Activated CD8-positive, alpha-beta memory T cell treated with anti-CD3 and anti-CD28 coated beads for 4 hours (primary cell): ENCODE data around the gene LMO1.

Experiments
- DNase-seq, 2 donors: peaks; one replicate each; pipeline ENCODE4 v3.0.0-alpha.2; 2020; ENCODE audit warnings: low read depth in 2 of 2

LMO1 gene

DNA sequence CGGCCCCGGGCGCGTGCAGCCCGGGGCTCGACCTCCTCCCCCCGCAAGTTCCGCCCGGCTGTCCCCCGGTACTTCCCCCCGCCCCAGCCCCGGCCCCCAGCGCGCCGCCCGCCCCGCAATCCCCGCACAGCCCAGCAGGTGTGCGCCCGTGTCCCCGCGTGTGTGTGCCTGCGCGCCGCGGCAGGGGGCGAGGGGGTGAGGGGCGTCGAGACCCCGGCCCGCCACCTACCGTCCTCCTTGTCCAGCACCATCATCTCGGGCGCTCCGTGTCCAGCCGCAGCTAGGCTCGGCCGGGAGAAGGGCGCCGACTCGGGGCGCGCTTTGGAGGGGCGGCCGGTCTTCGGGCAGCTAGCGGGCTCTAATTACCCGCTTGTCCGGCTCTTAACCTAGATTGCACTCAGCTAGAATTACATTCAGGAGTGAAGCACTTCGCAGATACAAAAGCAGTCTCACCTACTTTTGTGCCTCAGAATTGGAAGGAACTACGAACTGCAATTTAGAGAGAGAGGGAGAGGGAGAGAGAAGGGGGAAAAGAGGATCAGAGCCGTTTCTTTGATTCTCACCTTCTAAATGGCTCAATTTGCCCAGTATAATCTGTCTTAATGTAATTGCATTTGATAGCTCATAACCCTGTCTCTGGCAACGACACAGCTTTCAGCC lies 439 bp downstream of the LMO1 start:
- DNase-seq: no peak

DNA sequence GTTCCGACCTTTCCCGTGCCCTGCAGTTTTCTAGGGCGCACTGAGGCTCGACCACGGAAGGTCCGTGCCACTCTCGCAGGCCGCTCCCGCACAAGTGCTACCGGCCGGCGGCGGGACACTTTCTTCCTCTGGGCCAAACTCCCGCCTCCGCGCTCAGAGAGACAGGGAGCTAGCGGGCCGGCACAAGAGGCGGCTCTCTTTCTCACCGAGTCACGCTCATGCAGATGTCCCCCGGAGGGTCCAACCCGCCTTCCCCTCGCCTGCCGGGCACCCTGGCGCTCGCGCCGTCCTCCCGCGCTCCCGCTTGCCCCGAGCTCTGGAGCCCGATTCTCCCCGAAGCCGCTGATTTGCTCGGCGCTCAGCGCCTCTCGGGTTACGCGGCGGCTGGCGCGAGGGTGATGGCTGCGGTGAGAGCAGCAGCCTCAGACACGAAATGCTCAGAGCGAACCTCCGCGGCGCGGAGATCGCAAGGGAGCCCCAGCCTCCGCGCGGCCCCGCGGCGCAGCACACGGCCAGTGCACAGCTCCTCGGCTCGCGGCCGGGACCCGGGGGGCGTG lies 1.0 kb downstream of the LMO1 start:
- no peak for DNase-seq

DNA sequence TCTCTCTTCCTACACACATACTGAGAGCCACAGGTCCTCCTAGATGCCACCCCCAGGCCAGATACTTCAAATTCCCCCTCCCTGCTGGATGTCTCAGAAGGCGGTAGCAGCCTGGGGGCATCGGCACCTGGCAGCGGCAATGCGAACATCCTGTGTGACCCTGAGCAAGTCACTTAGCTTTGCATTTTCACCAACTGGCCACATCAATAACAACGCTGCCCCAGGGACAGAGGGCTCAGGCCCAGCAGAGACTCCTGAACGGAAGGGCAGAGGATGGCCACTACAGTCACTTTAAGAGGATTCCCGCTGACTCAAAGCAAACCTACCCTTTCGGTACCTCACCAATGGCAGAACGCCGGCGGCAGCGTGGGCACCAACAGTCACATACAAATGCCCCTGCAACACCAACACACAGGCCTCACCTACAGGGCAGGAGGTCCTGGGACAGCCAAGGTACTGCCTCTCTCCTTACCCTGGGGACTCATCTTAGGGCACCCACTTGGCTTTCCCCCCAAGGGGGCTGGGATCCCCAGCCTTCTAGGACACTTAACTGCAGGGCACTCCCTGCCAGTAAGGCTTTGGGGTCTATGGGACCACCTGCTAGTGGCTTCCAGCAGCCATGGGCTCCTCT lies 1.6 kb downstream of the LMO1 start:
- DNase-seq: no peak

DNA sequence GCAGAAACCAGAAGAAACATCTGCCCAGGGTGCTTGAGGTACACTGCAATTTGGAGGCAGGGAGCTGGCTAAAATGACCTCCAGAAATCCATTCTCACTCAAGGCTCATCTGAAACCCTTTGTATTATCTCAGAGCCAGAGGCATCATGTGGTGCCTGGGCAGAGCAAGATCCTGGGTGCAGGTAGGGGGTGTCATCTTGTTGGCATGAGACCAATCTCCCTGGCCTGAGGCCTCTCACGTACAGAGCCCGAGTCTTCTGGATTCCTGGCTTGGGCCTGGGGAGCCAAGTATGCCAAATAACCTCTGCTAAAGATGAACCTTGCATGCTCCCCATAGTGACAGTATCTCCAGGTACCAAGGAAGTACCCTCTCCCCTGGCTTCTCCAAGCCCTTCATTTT lies 2.4 kb downstream of the LMO1 start:
- no peak for DNase-seq

DNA sequence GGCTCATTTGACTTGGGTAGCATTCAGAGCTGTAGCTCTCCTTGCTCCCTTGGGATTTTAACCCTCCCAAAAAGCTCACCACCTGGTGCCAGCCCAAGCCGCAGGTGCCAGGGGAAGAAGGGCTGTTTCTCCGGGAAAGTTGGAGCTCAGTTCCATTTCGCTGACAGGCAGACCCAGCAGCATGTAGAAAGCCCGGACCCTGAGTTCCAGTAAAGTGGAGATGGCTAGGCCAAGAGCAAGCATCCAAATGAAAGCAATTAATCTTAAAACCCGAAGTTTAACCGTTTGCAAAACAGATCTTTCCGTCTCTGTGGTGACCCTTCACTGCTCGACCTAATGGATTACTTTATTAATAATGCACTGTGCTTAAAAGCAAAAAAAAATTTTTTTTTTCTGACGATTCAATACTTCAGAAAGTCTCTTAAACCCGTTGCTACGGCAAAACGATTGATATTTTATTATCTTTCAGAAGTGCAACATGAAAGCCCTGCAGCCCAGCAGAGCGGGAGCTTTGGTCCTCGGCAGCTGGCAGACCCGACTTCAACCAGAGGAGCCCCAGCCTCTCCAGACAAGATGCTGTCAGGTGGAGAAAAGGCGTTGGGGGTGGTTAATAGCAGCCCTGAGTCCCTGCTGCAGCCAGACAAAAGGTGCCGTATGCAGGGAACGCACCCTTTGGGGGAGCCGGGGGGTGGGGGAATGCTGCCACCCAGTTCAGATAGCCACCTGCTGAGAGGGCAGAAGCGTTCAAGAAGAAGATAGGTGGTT lies 3.3 kb downstream of the LMO1 start:
- DNase-seq: no peak

DNA sequence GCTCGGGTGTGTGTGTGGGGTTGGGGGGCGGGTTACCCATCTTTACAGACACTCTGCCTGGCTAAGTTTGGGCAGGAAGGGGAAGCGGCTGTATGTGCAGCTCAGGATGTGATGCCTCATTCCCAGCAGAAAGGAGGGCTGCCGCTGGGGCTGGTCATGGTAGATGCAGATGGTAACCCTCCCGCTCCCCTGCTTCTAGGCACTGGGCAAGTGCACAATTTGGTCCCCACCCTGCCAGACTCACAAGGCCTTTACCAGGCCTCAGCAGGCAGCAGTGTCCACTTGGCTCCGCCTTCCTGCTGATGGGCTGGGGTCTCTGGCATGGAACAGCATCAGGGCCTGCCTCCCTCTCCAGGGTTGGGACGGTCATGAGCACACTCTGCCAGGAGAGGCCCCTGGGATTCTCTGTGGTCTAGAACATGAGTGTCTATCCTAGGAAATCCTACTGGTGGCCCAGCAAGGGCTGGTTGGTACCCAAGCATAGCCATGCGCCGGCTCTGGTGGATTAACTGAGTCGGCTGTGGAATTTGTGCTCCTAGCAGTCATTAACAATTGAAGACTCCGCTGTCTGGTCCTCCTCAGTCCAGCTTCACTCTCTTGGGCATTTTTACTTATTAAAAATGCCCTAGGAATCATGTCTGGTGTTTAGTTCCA lies 4.2 kb downstream of the LMO1 start:
- no peak for DNase-seq

DNA sequence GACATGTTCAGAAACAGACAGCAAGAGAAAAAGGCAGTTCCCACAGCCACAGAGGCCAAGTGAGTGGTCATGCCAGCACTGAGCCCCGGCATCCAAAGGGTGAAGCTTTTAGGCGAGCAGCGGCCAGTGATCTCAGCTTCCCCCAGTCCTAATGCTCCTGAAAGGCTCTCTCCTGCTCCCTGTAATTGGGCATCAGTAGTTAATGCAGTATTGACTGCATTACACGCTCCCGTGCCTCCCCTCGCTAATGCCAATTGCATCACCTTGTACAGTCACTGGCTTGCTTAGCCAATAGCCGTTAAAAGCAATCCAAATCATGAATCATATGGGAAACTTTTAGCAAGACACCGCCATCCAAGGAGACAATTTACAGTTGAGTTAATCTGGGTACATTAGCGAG lies 4.9 kb downstream of the LMO1 start:
- no peak for DNase-seq

DNA sequence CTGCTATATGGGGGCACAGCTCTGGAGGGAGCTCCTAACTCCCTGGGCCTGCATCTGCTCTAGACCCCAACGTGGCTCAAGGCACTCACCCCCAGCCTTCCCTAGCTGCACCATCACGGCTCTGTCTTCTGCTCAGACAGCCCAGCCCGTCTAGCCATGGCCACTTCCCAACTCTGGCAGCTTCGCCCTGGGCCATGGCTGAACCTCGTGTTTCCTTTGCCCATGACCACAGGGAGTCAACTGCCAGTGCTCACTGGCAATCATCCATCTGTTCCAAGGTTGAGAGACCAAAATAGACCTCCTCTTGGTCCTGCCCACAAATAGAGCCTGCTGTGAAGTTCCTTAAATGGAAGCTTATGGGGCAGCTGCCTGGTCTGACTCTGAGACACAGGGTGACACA lies 5.4 kb downstream of the LMO1 start:
- DNase-seq: no peak

DNA sequence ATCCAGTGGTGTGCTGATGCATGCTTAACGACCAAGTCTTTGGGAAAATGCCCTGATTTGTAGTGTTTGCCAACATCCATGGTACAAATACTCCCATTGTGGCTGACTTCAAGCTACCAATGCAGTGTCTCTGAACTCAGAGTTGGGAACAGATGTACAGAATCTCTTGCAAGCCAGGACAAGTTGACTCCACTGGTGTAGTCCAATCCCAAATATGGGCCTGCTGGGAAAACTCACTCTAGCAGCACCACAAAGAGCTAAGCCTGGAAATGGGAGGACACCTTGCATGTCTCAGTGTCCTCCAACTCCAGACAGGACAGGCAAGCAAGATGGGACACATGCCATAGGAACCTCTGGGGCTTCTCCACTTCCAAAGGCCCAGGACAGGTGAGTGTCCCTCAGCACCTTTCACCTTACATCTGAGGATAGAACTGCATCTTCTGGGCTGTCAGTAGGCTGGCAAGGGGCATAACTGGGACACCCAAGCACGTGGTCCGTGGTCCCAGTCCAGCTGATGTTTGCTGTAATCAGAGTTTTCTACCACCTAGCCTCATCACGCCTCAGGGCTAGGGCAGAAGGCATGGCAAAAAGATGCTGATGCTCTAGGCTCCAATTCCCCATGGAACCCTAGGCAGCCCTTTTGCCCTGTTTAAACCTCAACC lies 6.5 kb downstream of the LMO1 start:
- DNase-seq: no peak

DNA sequence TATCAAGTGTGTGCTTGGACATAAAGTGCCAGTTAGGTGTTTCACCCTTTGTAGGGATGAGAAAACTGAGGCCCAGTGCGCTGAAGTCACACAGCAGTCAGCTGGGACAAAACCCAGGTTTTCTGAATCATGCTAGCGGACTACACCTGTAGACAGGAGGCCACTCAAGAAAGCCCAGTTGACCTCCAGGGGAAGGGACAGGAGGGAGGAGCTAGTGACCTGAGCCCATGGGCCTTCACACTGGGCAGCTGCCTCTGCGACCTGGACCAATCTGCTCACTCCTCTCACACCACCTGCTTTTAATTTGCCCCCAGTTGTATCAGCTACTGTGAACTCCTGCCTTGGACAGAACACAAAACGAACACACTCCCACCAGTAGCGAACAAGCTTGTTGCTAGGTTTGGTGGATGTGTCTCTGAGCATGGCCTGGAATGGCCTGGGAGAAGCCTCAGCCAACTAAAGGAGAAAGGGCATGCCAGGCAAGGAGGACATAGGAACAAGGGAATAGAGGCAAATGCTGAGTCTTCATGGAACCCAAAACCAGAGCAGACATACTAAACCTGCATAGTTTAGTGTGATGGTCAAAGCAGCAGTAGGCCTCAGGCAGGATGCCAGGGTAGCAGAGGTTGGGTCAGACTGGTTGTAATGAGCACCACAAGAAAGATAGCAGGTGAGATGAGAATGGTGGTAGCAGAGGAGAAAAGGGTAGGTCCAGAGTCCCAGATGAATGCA lies 7.2 kb downstream of the LMO1 start:
- no peak for DNase-seq

DNA sequence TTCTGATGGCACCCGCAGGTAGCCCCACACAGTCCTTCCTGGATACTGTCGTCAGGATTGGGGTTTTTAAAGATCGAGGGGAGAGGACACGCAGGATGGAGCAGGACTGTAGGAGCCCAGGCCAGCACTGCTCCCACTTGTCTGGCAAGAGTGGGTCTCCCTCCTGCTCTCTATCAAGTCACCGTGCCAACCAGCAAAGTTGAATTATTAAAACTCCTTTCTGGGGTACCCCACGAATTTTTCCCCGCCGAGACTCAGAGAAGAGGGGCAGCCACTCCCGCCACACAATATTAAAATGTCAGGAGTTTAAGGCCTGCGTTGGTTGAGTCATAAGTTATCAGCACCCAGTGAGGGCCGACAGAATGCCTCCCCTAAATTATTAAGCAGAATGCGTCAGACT lies 10.1 kb downstream of the LMO1 start:
- DNase-seq: no peak

DNA sequence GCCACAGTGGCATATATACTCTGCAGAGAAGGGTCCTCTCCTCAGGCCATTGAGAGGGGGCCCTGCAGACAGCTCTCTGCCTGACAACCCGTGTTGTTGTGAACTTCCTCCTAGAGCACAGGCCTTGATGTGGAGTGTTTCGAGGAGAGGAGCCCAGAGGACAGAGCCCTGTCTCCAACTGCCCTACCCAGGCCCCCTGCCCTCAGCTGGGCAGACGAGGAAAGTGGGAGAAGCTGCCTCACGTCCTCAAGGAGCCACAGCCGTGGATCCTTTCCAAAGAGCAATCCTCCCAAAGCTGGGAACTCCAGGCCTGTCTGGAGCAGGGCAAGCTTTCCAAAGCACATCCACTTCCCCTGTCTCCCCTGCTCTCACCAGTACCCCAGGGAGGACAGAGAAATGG lies 10.7 kb downstream of the LMO1 start:
- DNase-seq: no peak

DNA sequence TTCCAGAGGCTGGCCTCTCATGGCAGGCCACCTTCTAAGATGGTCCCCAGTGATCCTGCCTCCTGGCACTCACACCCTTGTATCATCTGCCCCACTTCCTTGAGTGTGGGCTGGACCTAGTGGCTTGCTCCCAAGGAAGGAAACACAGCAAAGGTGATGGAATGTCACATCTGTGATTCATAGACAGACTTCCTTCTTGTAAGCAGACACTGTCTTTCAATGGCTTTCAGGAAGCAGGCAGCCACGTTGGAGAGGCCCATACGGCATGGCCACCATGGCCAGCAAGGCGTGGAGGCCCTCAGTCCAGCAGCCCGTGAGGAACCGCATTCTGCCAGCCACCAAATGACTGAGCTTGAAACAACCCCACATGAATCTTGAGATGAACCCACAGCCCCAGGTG lies 11.3 kb downstream of the LMO1 start:
- no peak for DNase-seq

DNA sequence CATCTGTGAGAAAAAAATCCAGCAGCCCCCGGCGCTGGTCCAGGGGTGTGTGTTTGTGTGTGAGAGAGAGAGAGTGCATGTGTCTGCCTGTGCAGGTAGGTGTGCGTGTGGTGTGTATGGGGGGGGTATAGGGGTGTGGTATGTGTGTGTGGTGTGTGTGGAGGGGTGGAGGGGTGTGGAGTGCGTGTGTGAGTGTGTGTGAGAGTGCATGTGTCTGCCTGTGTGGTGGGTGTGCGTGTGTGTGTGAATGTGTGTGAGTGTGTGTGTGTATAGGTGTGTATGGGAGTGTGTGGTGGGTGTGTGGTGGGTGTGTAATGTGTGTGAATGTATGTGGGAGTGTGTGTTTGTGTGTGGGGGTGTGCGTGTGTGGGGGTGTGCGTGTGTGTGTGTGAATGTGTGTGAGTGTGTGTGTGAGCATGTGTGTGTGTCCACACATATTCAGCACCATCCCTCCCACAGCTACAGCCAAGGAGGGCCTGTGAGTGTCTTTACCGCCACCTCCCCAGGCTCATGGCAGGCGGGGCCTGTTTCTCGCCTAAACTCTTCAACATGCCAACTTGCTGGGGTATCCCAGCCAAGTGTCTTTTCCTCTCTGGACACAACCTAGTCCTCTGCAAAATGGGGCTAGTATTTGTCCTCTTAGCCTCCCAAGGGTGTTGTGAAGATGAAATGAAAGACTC lies 11.9 kb downstream of the LMO1 start:
- no peak for DNase-seq

DNA sequence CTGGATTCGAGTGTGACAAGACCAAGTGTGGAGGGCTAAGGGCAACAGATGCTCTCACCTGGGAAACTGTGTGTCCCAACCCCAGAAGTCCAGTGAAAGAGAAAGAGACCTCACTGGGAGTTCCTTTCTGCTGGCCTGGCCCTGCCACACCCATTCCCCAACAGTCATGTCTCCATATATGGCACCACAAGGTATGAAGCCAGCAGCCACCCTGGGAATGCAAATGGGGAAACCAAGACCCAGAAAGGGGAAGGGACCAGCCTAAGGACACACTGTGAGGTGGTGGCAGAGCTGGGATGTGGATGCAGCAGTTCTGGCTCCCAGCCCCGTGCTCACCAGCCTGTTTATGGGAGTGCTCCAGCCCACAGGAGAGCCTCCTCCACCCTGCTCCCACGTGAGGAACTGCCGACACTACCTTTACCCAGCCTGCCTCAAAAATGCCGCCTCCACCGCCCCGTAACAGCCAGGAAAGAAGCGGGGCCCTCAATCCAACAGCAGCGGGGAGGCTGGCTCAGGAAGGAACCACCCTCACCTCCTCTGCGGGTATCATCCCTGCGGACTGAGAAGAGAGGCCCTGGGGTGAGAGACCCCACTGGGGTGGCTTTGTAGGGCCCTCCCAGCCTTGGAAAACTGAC lies 12.6 kb downstream of the LMO1 start:
- DNase-seq: no peak

DNA sequence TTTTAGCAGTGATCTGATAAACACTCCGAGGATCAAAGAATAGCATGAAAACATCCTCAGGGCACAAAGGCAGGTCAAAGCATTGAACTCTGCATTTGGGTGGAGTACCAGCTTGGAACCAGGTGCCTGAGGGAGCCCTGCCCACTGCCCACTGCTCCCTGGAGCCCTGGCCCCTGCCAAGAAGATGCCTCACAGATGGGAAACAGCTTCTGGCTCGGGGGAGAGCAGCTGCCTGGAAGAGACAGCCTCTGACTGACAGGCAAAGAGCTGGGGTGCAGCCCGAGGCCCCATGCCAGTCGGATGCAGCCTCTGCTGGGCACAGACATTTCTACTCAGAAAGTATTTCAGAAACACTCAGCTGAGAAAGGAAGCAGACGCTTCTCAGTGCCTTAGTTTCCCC lies 13.2 kb downstream of the LMO1 start:
- DNase-seq: no peak

DNA sequence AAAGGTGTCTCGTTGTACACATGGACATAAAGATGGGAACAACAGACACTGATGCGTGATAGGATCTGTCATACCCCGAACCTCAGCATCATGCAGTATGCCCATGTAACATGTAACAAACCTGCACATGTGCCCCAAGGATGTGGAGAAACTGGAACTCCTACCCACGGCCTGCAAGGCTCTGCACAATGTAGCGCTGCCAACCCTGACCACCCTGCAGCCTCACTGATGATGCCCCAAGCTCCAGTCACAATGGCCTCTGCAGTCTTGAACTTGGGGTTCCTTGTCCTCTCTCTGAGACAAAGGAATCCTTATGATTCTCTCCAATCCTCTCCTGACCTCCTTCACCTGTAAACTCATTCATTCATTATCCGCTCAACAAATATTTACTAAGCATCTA lies 14.2 kb downstream of the LMO1 start:
- no peak for DNase-seq

DNA sequence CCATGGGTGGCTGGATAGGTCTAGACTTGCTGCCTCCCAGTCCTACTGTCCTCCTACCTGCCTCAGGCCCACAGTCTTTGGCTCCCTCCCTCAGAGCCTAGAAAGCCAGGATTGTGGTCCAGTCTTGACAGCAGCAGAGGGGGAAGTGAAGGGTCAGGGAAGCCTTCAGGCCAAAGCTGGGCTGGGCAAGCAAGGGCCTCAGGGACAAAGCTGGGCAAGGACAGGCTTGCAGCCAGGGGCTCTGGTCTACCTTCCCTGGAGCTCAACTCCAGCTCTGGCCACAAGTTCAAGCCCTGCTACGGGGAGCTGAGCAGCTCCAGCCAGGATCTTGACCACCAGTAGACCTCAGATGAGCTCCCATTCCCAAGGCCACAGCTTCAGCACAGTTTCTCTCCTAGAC lies 14.9 kb downstream of the LMO1 start:
- no peak for DNase-seq

DNA sequence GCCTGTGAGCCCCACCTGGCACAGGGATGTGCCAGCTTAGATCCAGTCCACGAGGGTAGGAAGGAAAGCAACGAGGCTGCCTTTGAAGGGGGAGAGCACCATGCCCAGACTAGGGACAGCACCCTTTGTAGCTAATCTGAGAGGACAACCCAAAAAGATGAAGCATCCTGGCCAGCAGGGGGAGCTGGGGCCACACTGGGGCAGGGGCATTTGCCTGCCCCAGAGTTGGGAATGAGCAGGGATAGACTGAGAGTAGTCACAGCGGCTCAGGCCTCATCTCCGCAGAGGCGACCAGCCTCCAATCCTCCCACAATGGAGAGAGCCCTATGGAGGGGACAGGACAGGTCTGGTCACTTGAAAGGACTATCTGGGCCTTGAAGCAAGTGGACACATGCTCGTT lies 16.4 kb downstream of the LMO1 start:
- DNase-seq: no peak

DNA sequence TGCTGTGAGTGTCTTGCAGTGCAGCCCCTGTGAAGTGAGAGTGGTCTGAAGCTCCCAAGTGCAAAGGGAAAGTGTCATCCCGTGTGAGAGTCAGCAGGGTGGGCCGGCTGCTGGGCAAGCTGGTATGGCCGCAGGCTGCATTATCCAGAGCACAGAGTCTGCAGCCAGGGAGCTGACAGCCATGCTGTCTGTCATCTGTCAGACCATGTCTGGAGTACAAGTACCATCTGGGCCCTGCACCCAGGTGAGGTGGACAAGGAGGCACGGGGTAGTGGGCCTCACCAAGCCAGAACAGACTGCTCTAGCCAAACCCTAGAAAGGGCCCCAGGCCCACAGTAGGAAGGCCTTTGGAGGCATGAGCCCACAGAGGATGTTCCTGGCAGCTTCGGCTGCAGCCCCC lies 20.2 kb downstream of the LMO1 start:
- no peak for DNase-seq
